HG02623 (cell line): ENCODE data around the gene PLAC8.
"Not testable (repeated sequence)": the region's sequence is repeated elsewhere in the genome, so short reads cannot be mapped to it uniquely, and the experiment has no call there.

Experiments
- ATAC-seq: cut with Tn5 transposase; IDR thresholded peaks from one replicate; pipeline ENCODE4 v1.9.1; 2021; ENCODE audit warnings: moderate library complexity; ENCODE audit not compliant: unreplicated experiment

PLAC8 gene

DNA sequence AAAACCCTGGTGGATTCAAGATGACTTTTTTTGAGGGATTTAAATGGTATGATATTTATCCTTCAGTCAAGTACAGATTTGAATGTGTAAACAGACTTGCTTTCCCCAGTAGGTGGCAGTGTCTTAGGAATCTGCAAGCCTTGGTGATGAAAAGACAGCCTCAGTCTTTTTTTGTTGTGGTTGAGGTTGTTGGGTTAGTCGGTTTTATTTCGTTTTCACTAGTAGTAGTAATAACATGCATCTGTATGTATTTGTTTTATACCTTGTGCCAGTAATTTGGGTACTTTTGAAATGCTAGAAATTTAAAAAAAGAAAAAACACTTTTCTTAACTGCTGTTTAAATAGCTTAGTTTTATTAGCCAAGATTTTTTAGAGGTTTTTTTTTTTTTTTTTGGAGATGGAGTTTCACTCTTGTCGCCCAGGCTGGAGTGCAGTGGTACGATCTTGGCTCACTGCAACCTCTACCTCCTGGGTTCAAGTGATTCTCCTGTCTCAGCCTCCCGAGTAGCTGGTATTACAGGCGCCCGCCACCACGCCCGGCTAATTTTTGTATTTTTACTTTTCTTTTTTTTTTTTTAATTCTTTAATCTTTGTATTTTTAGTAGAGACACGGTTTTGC is 40.3 kb downstream of the PLAC8 start:
- ATAC-seq = peak; percentile 91

DNA sequence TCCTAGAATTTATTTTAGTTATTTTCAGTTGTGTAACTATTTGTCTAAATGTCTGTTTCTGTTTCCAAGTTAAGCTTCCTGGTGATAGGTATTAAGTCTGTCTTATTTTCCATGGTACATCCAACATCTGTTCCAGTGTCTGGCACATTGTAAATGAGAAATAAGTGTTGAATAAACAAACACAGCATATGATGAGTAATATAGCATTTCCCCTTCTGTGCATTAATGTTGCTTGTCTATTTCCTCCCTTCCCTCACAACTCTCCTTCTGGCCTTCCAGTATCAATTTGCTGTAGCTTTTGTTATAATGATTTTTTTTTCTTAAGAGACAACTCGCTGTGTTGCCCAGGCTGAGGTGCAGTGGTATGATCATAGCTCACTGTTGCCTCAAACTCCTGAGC is 43.4 kb downstream of the PLAC8 start:
- ATAC-seq = no peak

DNA sequence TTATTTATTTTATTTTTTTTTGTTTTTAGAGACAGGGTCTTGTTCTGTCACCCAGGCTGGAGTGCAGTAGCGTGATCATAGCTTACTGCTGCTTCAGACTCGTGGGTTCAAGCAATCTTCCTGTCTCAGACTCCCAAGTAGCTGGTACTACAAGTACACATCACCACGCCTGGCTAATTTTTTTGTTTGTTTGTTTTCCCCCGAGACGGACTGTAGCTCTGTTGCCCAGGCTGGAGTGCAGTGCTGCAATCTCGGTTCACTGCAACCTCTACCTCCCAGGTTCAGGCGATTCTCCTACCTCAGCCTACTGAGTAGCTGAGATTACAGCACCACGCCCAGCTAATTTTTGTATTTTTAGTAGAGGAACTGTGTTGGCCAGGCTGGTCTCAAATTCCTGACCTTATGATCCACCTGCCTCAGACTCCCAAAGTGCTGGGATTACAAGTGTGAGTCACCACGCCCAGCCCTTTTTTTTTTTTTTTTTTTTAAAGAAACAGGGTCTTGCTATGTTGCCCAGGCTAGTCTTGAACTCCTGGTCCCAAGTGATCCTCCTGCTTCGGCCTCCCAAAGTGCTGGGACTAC is 47.4 kb downstream of the PLAC8 start:
- ATAC-seq = no peak

DNA sequence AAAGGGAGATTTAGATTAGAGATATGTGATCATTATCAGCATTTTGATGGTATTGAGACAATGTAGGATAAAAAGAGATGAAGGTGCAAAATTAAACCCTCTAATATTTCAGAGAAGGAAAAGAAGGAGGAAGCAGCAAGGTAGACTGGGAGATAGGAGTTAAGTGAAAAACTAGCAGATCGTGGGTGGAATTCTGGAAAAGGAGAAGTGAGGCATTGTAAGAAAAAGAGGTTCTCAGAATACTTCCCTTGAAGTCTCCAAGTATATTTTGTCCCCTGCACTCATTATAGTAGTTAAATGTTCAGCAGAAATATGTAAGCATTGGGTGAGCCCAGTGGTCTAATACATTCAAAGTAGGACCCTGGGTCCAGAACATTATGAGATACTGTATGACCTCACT is 49.3 kb downstream of the PLAC8 start:
- no peak for ATAC-seq

DNA sequence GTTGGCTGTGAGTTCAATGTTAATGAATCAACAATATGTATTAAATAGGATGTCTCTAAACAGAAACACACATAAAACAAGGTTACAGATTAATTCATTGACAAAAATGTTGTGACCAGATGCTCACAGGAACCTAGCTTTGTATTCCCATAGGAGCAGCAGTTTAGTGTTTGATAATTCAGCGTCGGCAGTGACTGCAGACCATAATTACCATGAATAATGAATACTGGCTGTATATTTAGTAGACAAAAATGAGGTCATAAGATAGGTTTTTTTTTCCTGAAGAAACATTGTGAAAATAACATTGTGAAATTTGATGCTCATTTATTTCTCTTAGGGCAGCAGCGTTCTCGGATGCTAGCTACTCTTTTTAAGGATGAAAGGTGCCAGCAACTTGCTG is 51.8 kb downstream of the PLAC8 start:
- no peak for ATAC-seq

DNA sequence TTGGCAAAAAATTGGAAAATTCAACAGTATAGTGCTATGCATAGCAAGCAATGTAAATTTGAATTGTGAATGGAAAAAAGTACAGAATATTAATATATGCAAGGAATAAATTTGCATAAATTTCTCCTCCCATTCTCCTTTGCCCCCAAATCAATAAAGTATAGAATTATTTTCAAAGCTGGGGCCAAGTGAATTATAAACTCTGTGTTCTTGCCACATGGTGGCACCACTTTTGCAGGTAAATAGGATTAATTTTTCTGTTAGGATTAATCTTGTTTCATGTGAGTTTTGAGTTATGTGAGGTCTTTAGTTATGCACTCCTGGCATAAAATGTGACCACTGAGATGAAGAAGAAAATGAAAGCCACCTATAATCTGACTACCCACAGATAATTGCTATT is 59.6 kb downstream of the PLAC8 start:
- ATAC-seq = no peak

DNA sequence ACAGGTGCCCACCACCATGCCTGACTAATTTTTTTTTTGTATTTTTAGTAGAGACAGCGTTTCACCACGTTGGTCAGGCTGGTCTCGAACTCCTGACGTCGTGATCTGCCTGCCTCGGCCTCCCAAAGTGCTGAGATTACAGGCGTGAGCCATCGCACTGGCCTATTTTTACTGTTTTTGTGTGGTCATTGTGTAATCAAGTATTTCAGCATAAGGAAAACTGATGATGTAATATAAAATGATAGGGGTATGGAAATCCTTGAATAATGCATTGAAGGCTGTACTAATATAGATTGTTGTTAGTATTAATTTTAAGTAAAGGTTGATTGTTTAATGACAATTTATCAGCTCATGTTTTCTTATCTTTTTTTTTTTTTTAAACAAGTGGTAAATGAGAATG is 65.7 kb downstream of the PLAC8 start:
- not testable (repeated sequence) for ATAC-seq

DNA sequence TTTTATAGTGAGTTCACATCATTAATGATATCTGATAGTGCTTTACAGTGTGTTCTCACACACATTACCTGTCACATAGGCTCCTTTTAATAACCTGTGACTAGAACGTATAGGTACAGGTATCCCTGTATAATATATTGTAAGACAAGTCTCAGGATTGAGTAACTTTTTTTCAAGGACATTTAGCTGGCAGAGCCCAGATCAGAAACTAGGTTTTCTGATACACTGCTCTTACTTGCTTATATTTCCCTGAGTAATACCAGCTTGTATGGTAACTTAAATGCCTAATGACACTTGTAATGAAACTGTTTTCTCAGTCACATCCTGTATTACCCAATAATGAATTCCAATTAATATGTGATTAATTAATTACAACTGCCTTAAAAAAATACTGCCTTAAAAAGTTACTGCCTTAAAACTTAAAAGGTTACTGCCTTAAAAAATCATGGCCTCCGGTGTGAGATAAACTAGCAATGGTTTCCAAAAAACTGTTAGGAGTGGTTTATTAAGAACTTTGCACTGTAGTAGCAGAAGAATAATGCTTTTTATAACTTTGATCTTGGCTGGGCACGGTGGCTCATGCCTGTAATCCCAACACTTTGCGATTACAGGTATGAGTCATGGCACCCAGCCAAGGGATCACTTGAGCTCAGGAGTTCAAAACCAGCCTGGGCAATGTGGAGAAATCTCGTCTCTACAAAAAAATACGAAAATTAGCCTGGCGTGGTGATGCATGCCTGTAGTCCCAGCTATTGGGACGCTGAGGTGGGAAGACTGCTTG is 67.6 kb downstream of the PLAC8 start:
- ATAC-seq = no peak

DNA sequence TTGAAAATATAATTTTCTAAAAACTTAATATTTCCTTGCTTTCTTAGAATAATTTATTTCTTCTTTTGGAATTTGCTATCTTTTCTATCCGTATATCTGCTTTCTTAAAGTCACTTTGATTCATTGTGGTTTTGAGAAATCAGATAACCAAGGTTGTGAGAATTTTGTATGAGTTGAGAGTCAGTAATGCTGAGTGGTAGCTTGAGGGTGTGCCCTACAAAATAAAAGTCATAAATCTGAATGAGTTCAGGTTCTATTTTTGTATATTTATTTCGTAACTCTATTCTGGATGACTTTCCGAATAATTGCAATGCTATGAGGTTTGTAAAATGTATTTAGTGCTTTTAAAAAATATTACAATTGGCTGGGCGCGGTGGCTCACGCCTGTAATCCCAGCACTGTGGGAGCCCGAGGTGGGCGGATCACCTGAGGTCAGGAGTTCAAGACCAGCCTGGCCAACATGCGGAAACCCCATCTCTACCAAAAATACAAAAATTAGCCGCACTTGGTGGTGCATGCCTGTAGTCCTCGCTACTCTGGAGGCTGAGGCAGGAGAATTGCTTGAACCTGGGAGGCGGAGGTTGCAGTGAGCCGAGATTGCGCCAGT is 70.6 kb downstream of the PLAC8 start:
- no peak for ATAC-seq

DNA sequence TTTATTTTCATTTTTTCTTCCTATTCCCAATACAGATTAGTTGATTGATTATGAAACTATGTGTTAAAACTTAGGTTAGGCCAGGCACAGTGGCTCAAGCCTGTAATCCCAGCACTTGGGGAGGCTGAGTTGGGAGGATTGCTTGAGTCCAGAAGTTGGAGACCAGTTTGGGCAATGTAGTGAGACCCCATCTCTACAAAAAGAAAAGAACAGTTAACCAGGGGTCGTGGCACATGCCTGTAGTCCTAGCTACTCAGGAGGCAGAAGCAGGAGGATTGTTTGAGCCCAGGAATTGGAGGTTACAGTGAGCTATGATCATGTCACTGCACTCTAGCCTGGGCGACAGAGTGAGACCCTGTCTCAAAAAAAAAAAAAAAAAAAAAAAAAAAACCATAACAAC is 71.4 kb downstream of the PLAC8 start:
- not testable (repeated sequence) for ATAC-seq

DNA sequence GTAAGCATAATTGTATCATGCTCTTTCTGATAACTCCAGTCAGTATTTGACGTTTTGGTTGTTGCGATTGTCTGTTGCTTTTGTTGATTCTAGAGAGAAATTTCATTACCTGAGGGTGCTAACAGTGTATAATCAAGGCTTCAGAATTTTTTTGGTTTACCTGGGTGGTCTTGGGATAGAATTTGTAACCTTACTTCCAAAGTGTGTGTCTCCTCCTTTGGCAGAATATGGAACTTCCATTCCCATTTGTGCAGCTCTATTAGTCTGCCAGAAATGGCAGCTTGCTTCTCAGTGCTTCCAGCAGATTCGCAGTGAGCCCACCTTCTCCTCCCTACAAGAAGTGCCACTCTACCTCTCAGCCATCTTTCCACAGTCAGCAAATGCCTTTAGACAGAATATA is 74.3 kb downstream of the PLAC8 start:
- ATAC-seq = no peak
